GM19023 (cell line): Measurements from ENCODE around the gene TAS1R3.

ENCODE experiments used
- ATAC-seq: cut with Tn5 transposase; IDR thresholded peaks from one replicate; pipeline ENCODE4 v1.9.1; 2021; ENCODE audit warnings: mild to moderate bottlenecking, moderate library complexity; ENCODE audit not compliant: unreplicated experiment

The TAS1R3 gene

DNA sequence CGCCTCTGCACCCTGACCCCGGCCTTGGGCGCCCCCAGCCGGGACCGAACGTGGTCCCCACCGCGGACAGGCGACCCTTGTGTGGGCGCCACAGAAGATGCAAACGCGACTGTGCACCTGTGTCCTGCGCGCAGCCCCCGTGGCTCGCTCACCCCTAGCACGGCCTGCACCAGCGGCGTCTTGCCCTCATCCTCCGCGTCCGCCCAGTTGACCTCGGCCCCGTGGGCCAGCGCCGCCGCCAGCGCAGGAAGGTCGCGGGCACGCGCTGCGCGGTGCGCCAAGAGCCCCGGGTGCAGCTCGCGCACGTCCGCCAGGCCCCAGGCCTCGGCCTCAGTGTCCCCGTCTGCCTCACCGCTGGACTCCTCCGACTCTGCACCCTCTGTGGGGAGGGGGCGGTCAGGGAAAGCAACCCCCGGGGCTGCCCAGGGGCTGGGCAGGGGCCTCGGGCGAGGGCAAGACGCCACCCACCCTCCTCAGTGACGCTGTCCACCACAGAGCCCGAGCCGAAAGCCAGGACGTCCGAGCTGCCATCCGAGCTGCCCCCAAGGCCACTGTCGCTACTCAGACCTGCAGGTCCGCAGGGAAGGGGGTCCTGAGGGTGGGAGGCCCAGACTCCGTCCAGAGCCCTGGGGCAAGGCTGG, 36.7 kb upstream of the TAS1R3 start:
- ATAC-seq = no peak

DNA sequence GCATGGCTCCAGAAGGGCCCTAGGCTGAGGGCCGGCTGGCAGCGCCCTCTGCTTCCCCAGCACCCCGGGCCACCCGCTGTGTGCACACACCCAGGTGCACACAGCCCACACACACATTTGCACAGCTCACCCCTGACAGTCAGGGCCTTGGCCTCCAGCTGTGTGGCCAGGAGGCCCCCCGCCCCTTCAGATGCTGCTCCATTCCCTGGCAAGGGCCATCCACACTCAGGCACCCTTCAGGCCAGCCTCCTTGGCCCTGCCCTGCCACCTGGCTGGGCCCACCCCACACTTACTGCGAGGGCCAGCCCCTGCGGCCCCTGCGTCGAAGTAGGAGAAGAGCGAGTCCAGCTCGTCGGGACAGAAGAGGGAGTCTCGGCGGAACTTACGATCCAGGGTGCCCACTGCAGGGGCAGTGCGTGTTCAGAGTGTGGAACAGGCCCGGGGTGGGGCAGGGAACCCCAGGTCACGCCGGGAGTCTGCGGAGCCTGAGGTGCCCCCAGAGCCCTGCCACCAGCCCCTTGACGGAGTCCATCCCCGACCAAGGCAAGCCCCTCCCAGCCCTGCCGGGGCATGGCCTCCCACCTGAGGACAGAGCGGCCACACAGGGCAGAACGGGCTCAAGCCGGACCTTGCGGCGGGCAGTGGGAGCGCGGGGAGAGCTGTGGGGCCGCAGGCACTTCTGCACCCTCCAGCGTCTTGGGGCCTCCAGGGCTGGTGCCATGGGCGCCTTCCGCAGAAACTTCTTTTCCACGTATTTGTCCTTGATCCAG, 35.7 kb upstream of the TAS1R3 start:
- ATAC-seq = no peak

DNA sequence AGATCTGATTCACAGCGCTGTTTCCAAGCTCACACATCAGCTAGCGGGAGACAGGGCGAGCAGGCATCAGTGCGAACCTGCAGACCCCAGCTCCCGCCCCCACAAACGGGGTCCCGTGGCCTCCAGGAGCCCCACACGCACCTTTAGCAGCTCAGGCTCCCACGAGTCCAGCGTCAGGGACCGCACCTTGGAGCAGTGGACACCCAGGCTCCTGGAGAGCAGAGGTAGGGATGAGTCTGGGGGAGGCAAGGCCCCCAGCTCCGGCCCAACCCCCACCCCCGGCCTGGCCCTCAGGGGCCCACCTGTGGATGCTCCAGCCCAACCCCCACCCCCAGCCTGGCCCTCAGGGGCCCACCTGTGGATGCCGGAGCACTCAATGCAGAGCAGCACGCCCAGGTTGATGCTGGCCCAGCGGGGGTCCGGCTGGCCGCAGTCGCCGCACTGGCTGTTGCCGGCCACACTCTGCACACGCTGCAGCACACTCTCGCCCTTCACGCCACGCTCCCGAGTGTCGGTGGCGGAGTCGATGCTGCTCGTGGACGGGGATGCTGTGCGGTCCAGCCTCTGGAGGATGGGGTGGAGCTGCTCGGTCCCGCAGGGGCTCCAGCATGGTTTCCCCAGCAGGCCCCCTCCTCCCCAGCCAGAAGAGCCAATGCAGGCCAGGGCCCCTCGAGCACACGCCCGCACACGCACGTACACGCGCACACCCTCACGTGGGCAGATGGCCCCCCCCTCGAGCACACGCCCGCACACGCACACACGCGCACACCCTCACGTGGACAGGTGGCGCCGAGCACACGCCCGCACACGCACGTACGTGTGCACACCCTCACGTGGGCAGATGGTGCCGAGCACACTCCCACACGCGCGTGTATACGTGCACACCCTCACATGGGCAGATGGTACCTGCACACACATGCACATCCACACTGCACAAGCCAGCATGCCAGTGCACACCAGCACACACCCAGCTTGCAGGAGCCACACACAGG, 34.7 kb upstream of the TAS1R3 start:
- no peak for ATAC-seq

DNA sequence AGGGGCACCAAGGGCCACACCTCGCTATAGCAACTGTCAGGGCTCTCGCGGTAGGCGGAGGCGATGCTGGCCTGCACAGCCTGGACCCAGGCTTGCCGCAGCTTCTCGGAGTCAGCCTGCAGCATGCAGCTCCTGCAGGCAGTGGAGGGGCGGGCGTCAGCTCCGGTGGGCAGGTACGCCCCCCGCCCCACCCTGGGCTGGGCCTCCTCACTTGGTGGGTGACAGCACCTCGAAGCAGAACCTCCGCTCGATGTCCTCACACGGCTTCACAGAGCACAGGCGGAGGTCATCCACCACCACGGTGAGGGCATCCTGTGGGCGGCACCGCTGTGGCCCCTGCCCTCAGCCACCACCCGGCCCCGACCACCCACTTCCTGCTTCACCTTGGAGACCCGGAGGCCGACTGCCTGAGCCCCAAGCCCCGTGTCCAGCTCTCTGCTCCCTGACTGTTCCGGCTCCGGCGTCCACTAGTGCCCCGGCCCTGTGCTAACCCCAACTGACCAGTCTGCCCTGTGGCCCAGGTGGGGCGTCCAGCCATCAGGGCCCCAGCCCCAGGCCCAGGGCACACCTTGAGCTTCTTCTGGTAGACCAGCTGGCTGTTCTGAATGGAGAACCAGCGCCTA, 33.2 kb upstream of the TAS1R3 start:
- no peak for ATAC-seq

DNA sequence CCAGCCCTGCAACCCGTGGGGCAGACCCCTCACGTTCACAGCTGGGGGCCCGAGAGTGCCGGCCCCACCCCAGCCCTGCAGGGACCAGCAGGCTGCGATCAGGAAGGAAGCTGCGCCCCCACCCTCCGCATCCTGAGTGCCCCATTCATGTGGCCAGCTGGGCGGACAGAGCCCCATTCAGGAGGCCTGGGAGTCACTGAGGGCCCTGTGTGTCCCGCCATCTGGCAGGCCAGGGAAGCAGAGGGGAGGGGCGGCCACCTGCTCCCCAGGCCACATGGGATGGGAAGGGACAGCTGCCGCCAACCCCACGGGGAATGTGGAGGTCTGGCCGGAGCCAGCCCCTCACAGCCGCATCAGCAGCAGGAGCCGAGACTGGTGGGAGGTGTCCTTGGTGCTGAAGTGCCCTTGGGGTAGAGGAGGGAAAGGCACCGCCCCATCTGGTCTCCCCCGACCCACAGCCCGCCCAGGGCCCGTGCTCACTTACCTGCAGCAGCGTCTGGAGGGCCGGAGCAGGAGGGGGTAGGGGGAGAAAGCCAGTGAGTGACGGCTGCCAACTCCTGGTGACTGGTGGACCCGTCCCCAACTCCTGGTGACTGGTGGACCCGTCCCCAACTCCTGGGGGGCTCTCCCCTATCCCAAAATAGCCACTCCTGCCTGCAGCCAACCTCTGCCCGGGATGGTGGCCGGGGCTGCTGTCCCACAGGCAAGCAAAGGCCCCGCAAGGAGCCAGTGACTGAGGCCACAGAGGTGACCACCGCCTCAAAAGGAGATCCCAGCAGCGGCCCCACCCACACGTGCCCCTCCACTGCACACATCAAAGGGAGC, 32.0 kb upstream of the TAS1R3 start:
- no peak for ATAC-seq

DNA sequence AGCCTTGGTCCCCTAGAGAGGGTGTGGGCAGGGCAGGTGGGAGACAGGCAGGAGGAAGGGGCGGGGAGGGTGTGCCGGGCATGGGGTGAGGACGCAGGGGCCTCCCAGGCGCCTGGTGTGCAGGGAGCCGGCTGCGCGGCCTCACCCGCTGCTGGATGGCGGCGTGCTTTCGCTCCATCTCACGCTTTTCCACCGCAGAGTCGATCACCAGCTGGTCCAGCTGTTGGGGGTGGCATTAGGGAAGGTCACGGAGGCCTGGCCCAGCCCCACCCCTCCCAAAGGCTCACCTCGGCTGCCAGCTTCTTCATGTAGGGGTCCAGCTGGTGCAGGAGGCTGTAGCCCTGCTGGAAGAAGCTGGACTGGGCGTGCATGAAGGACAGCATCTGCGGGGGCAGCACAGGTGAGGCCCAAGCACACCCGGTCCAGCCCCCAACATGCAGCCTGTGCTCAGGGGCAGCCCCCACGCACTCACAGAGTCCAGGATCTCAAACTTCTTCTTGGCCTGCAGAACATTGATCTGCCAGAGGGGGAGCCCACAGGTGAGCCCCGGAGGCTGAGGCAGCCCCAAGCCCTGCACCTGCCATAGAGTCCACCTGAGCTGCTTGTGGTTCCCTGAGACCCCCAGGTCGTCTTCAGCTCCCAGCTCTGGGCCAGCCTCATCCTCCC, 31.3 kb upstream of the TAS1R3 start:
- ATAC-seq = no peak

DNA sequence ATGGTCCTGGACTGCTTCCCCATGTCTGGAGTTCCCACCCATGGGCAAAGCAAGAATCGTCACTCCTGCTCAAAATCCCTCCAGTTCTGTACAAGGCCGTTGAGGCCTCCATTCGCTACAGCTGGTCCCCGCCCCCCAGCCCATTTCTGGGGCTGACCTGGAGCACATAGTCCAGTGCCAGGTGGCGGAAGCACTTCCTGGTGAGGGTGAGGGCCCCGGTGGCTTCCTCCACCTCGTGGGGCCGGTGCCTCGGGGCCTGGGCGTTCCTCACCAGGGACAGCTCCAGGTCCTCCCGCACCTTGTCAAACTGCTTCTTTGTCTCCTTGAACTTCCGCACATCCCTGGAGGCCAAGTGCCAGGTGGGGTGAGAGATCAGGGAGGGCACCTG, 30.7 kb upstream of the TAS1R3 start:
- ATAC-seq = no peak

DNA sequence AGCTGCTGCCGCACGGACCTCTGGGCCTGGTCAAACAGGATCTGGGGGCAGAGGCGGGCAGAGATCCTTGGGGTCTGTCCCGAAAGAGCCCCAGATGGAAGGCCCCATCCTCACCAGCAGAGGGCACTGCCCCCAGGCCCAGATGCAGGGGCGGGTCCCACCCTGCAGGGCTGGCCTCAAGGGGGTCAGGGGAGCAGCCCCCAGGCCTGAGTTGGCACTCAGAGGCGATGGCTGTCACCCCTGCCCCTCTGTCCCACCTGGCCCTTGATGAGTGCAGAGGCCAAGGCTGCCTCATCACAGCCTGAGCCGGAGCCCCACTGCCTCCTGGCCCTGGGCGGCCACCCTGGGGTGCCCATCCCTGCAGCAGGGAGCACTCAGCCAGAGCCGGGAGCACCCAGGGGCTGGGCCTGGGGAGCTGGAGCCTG, 29.1 kb upstream of the TAS1R3 start:
- no peak for ATAC-seq

DNA sequence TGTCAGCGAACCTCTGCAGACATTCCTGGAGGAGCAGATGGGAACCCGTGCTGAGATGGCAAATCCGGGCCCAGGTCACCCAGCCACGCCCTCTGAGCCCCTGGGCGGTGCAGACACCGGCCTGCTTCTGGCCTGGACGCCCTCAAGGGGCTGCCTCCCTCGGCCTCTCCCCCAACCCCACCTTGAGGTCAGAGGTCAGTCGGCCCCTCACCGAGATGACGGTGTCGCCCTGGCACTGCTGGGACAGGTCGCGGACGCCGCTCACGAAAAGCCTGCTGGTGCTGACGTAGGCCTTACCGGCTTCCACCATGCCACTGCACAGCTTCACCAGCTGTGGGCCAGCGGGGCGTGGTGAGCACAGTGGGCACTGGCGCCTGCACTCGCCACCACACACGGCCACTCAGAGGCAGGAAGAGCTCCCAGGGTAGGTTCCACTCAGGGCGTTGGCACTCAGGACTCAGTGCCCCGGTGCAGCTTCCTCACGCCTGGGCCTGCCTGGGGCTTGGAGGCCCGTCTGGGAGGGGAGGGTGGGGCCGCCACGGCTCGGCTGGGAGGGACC, 28.1 kb upstream of the TAS1R3 start:
- no peak for ATAC-seq

DNA sequence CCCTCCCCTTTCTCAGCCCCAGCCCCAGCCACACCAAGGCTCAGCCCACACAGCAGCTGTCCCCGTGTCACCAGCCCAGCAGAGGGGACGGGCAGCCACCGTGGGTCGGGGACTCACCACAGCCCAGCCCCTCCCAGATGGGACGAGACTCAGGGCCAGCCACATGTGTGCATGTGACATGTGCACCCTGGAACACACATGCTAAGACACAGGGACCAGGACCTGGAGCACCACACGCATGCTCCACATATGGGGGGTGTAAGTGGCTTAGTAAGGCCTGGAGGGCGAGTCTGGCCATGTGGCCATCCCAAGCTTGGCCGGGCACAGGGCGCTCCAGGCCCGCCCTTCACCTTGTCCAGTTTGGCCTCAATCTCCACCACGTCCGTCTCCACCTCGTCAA, 27.3 kb upstream of the TAS1R3 start:
- no peak for ATAC-seq

DNA sequence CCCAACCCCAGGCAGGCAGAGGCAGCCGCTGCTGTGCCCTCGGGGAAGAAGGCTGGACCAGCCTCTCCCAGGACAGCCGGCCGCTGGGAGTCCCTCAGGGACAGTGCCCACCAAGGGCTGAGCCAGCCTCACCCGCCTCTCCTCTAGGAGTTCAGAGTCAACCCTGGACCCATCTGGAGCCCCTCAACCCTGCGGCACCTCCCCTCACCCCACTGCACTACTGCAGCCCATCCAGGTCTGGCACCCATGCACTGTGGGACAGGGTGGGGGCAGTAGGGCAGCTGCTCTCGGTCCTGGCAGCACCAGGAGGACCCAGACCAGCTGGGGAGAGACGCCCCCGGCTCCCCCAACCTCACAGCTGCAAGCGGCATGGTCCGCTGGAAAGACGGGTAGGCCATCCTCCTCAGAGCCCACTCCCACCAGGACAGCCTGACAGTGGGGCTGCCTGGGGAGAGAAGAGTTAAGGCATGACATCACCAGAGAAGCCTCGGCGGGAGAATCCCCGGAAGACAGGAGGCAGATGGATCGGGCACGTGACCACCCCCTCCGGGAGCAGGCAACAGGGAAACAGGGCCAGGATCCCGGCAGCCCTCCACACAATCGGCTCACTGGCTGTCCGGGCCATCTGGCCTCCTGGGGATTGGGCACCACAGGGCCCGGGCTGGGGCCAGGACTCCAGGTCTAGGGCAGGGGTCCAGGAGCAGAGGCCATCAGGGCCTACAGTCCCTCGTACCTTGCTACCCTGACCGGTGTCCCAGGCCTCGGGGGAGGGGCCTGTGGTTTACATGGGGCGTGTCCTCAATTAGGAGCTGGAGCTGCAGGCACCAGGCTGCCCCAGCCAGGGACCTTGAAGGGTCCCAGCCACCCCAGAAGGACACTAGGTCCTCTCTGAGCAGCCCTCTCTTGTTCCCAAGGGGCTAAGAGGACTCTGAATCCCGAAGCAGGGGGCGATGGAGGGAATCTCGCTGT, 26.5 kb upstream of the TAS1R3 start:
- ATAC-seq = no peak

DNA sequence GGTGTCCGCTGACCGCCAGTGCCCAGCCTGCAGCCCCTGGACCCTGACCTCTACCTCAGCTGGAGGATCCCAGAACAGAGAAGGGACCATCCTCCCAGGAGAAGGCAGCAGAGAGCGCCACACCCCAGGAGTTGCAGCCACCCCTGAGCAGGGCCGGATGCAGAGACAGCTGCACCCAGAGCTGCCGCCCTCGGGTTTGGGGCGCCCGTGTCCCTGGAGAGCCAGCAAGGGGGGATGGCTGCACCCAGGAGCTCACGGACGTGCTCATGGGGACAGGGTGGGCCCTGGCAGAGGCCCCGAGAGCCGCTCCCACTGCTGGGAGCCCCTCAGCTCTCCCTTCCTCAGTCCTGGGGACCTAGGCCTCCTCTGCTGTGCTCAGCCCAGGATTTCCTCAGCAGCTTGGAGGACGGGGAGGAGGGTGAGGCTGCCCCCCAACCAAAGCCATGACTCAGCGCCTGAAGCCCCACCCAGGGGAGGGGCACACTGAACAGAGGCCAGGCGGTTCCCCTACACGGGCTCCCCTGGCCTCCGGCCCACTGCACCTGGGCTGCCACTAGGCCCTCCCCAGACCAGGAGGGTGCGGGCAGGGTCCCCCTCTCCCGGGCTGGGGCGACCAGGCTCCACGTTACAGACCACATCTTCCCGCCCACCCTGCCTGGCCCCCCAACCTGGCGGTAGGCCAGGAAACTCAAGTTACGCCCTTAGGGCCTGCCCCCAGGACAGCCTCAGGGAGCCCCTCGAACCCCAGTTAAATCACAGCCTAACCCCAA, 25.6 kb upstream of the TAS1R3 start:
- no peak for ATAC-seq

DNA sequence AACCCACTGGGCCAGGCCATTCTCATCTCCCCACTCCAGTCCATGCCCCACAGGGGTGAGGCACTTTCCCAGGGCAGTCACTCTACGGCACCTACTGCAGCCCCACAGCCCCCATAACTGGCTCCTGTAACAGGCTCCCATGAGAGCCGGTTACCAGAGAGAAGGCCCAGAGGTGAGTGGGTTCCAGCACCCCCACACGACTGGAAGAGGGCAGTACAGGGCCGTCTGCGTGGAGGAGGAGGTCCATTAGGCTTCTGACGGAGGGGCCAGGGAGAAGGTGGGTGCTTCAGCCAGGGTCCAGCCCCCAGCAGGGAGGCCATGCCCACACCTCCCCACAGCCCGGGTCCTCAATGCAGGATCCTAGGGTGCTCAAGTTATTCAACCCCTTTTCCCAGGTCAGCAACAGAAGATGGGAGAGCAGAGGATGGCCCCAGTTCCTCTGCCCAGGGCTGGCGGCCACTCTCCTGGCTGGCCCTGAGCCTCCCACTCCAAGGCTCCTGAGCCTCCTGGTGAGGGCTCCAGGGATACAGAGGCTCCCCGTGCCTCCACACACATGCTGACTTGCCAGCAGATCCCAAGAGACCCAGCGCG, 24.9 kb upstream of the TAS1R3 start:
- no peak for ATAC-seq

DNA sequence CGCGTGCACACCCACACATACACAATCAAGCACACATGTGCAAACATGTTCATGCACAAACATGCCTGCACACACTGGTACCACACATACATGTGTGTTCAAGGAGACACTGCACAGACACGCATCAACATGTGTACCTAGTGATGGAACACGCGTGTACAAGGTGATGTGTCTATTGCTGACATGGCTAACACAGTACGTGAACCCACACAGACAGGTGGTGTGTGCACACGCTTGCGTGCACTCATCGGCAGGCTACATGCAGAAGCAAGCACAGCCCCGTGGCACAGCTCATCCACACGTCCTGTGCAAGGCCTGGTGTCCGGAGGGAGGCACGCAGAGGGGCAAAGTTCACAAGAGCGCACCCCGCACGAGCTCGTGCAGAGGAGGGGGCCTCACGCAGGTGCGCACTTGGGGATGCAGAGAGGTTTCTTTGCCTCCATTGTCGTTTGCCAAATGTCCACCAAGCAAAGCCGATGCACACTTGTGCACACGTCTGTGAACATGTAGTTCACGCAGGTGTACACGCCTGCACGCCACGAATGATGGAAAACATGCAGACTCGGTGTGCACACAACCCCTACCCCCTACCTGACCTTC, 24.3 kb upstream of the TAS1R3 start:
- ATAC-seq = no peak

DNA sequence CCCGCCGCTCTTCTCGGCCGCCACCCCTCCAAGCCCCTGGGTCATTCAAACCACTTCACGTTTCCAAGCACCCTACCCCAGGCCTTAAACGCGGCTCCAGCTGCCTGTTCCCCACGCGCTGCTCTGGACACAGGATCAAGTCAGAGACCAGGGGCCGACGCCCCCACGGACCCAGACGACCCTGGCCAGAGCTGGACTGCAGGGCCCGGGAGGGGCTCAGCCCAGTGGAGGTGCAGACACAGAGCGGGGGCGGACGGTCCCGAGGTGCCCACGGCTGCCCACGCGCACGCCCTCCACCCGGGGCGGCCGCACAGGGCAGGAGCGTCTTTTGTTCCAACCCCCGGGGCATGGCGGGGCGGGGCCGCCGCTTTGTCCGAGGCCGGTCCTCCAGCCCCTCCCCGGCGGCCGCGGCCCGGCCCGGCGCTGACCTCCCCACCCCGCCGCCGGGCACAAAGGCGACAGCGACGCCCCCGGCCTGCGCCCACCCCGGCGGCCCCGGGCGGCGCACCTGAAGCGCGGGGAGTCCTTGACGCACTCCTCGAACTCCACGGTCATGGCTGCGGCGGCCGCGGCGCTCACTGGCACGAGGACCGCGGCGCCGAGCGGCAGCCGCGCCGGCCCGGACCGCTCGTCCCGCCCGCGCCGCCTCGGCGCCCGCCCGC, 23.7 kb upstream of the TAS1R3 start:
- ATAC-seq = no peak
